Heart right ventricle (tissue), 12 donors: ENCODE measurements around the gene SUCNR1. TPM values are rescaled to one million over a fixed set of nuclear protein-coding genes. Genes with fewer than 3 reads are reported as not detected.

Experiments used
- polyA plus RNA-seq, 2 donors: library from polyadenylated mRNA; stranded (reverse); fragments of 200-250 nt; gene quantifications; one replicate each; pipeline ENCODE4 v1.2.3, GENCODE V29; 2013
- total RNA-seq, 10 donors: library from RNA; stranded (reverse); fragmentation: NEBNext Ultra II Directional in 3 of 10; extraction: Animal tissue kit (Norgen Biotek cat#: 25700) in 3 of 10; gene quantifications; one replicate each; pipeline versions ENCODE4 v1.2.1 to v1.2.4, GENCODE V29; 2021 to 2023
- donor health status: ischemic (EF 13 %, LVEDD 7.1; RV severe dilation, severe dysfunction).
- donor health status: healthy with polysubstance abuse.
- donor health status: DM: no; HTN: yes; CAD: no.
- donor health status: DM: no; HTN: no; CAD: no.
- donor health status: ischemic (EF 25% LVEDD 6.9; RV normal size, moderate dysfunction).
- donor health status: ischemic (EF 25% LVEDD 5.7; RV mildly dilated, moderate dysfunction).
- donor health status: healthy.
- donor health status: nonischemic (EF 11% LVEDD 7.7; RV severe dilation, severe dysfunction).
- donor health status: DM: yes; HTN: yes; CAD: no.
- donor health status: PGD.
- donor health status: ischemic (EF 29% LVEDD 5.4; RV normal size, mild dysfunction).
- donor health status: nonischemic (EF 23%, LVEDD 6.1; RV moderate dilation, normal function).

SUCNR1 gene
- total and polyA plus RNA-seq, 12 donors, result 0.04 to 2.4 (median 0.13) TPM; not detected in 2

Other genes starting within 250 kb of the SUCNR1 start
- not detected for gene AADACL2, start 139.7 kb upstream of the SUCNR1 start, total RNA-seq
- not detected for gene AADACL2, start 139.7 kb upstream of the SUCNR1 start, polyA plus RNA-seq
- under 1 TPM in 1 of 10 donors, not detected in 9; 0.14 TPM for gene AADAC, start 59.5 kb upstream of the SUCNR1 start, total RNA-seq
- under 1 TPM in 1 of 2 donors, not detected in 1; 0.01 TPM for gene AADAC, start 59.5 kb upstream of the SUCNR1 start, polyA plus RNA-seq